HCT116 (cell line): ENCODE measurements around the gene FANCD2. TPM values are rescaled to one million over a fixed set of nuclear protein-coding genes. Genes with fewer than 3 reads are reported as not detected.

Experiments
- ATAC-seq: fragments of 200-7000 bp; cut with Tn5 transposase; 2 replicates; pipeline ENCODE4 v1.9.1; 2020; ENCODE audit warnings: mild to moderate bottlenecking, moderate library complexity
- BruUV-seq: library from RNA; stranded (reverse); fragments of 400-500 nt; replicated peaks from 2 replicates; lab custom pipeline; 2021; lab: Mats Ljungman, UMichigan
- CTCF ChIA-PET: fragments of 300-600 bp; sonication (Branson Sonifier 250); formaldehyde crosslinking; loops from one replicate; lab custom pipeline; 2021; ENCODE audit warnings: antibody characterized with exemption; lab: Charles Lee
- POLR2A ChIA-PET: fragments of 300-600, 350-600 bp; sonication (Branson Sonifier 250); formaldehyde crosslinking; loops from one replicate; lab custom pipeline; 2021; ENCODE audit warnings: antibody characterized with exemption; lab: Charles Lee
- RAD21 ChIA-PET, 2 experiments: fragments of 300-600 bp; sonication (Branson Sonifier 250); formaldehyde crosslinking; loops; one replicate each; lab custom pipeline; 2023; ENCODE audit warnings: low total read pairs in 2 of 2; ENCODE audit not compliant: uncharacterized antibody in 2 of 2, unreplicated experiment in 2 of 2, low non-redundant PET in 1 of 2; lab: Charles Lee
- DNase-seq: peaks from one replicate; pipeline ENCODE4 v3.0.0-alpha.2; 2010; ENCODE audit warnings: low read depth, low spot score
- H2AFZ ChIP-seq: fragments of 200-600 bp; shearing (Covaris generic), sonication (generic); 2 replicates; pipeline ENCODE4 v1.6.1; 2017; ENCODE audit warnings: low read depth, mixed run types, mixed read lengths, antibody characterized with exemption, low read length; ENCODE audit not compliant: poor library complexity, severe bottlenecking
- H3K27ac ChIP-seq: 2 replicates; pipeline ENCODE4 v1.5.1; 2012; ENCODE audit warnings: low read depth, low read length
- H3K27me3 ChIP-seq: fragments of 200-600 bp; sonication (generic); 2 replicates; pipeline ENCODE4 v1.6.1; 2016; ENCODE audit warnings: mixed run types, low read length, mixed read lengths; ENCODE audit not compliant: insufficient read depth
- H3K36me3 ChIP-seq, 2 experiments: fragments of 200-500 bp in 1 of 2; fragments of 200-600 bp in 1 of 2; sonication (Bioruptor generic) in 1 of 2; sonication (generic) in 1 of 2; 2 replicates each; pipeline versions ENCODE4 v1.5.1 to v1.6.1; 2014 to 2016; ENCODE audit warnings: low read length in 2 of 2, inconsistent platforms in 1 of 2, mixed read lengths in 1 of 2, mixed run types in 1 of 2; ENCODE audit not compliant: insufficient read depth in 2 of 2, control insufficient read depth in 1 of 2
- H3K4me1 ChIP-seq, 2 experiments: fragments of 200-600 bp in 1 of 2; sonication (generic) in 1 of 2; 2 replicates each; pipeline versions ENCODE4 v1.5.1 to v1.6.1; 2012 to 2017; ENCODE audit warnings: low read length in 2 of 2, inconsistent platforms in 1 of 2, mild to moderate bottlenecking in 1 of 2, mixed read lengths in 1 of 2, mixed run types in 1 of 2, moderate library complexity in 1 of 2; ENCODE audit not compliant: insufficient read depth in 2 of 2, control insufficient read depth in 1 of 2
- H3K4me2 ChIP-seq: fragments of 200-600 bp; sonication (generic); 2 replicates; pipeline ENCODE4 v1.6.1; 2017; ENCODE audit warnings: mixed run types, low read length, mixed read lengths
- H3K4me3 ChIP-seq, 2 experiments: fragments of 200-600 bp in 1 of 2; sonication (generic) in 1 of 2; replicated peaks in 1 of 2; 2 replicates each; pipeline ENCODE4 v1.5.1; 2011 to 2016; ENCODE audit warnings: low read length in 2 of 2, control low read depth in 1 of 2, low read depth in 1 of 2, mild to moderate bottlenecking in 1 of 2, mixed read lengths in 1 of 2, mixed run types in 1 of 2
- H3K79me2 ChIP-seq: fragments of 200-600 bp; sonication (generic); 2 replicates; pipeline ENCODE4 v1.6.1; 2017; ENCODE audit warnings: mild to moderate bottlenecking, mixed run types, low read length, moderate library complexity, mixed read lengths; ENCODE audit not compliant: insufficient read depth
- H3K9ac ChIP-seq: fragments of 200-600 bp; sonication (generic); 2 replicates; pipeline ENCODE4 v1.6.1; 2016; ENCODE audit warnings: low read length, mixed read lengths
- H3K9me2 ChIP-seq: fragments of 200-600 bp; sonication (generic), shearing (Covaris generic); 2 replicates; pipeline ENCODE4 v1.6.1; 2017; ENCODE audit warnings: mixed run types, mild to moderate bottlenecking, moderate library complexity; ENCODE audit not compliant: insufficient read depth
- H3K9me3 ChIP-seq, 2 experiments: fragments of 200-500 bp in 1 of 2; fragments of 200-600 bp in 1 of 2; sonication (Bioruptor generic) in 1 of 2; sonication (generic) in 1 of 2; 2 replicates each; pipeline ENCODE4 v1.6.1; 2014 to 2017; ENCODE audit warnings: low read length in 2 of 2, mixed read lengths in 2 of 2, inconsistent platforms in 1 of 2, low read depth in 1 of 2, mild to moderate bottlenecking in 1 of 2, mixed run types in 1 of 2, moderate library complexity in 1 of 2; ENCODE audit not compliant: control insufficient read depth in 1 of 2, insufficient read depth in 1 of 2
- H4K20me1 ChIP-seq: fragments of 200-600 bp; sonication (generic), shearing (Covaris generic); 2 replicates; pipeline ENCODE4 v1.6.1; 2017; ENCODE audit warnings: mixed run types, mild to moderate bottlenecking, moderate library complexity; ENCODE audit not compliant: insufficient read depth
- CEBPB ChIP-seq: IDR thresholded peaks from 2 replicates; pipeline ENCODE4 v1.6.1; 2012; ENCODE audit warnings: low read depth
- CTCF ChIP-seq, 3 experiments: fragments of 200-600 bp in 1 of 3; sonication (generic) in 1 of 3; IDR thresholded peaks in 2 of 3; conservative IDR thresholded peaks in 1 of 3; 2 replicates each; pipeline ENCODE4 v1.5.1; 2012 to 2017; ENCODE audit warnings: low read depth in 2 of 3, low read length in 2 of 3, antibody characterized with exemption in 1 of 3, borderline replicate concordance in 1 of 3, control low read depth in 1 of 3, mild to moderate bottlenecking in 1 of 3, mixed read lengths in 1 of 3, mixed run types in 1 of 3, moderate library complexity in 1 of 3; ENCODE audit not compliant: insufficient read depth in 1 of 3
- FOSL1 ChIP-seq: IDR thresholded peaks from 2 replicates; pipeline ENCODE4 v1.6.1; 2012; ENCODE audit warnings: low read depth
- JUND ChIP-seq: IDR thresholded peaks from 2 replicates; pipeline ENCODE4 v1.6.1; 2012
- MAX ChIP-seq: IDR thresholded peaks from 2 replicates; pipeline ENCODE4 v1.6.1; 2012
- SIN3A ChIP-seq: IDR thresholded peaks from 2 replicates; pipeline ENCODE4 v1.6.1; 2012; ENCODE audit warnings: low read depth
- SP1 ChIP-seq: IDR thresholded peaks from 2 replicates; pipeline ENCODE4 v1.6.1; 2012; ENCODE audit warnings: low read depth
- SRF ChIP-seq: IDR thresholded peaks from 2 replicates; pipeline ENCODE4 v1.6.1; 2012; ENCODE audit warnings: low read depth
- TCF7L2 ChIP-seq: IDR thresholded peaks from 2 replicates; pipeline ENCODE4 v1.7.0; 2011; ENCODE audit warnings: borderline replicate concordance, inconsistent platforms; ENCODE audit not compliant: insufficient read depth, insufficient read length; ENCODE audit errors: extremely low read depth
- YY1 ChIP-seq: IDR thresholded peaks from 2 replicates; pipeline ENCODE4 v1.6.1; 2011; ENCODE audit warnings: low read length, low read depth, moderate library complexity, mild to moderate bottlenecking; ENCODE audit not compliant: insufficient replicate concordance; ENCODE audit errors: extremely low read depth
- intact Hi-C: fragments of 100-400 bp; cut with micrococcal nuclease; formaldehyde crosslinking; loops from 2 replicates; pipeline ENCODE4 v1.10.0; 2022
- total RNA-seq: library from RNA; stranded (reverse); gene quantifications from one replicate; pipeline ENCODE4 v1.2.1, GENCODE V29; 2021; ENCODE audit not compliant: unreplicated experiment

Gene FANCD2
- total RNA-seq, 1 experiment from 2014 or later = 50.0 TPM

- no TSS peak for BruUV-seq
- no peaks in the 10 kb centered on the region for H3K27me3 ChIP-seq
- POLR2A ChIA-PET = no interaction called here
- H3K4me1 ChIP-seq = peaks cover 4 to 22% of the 10 kb centered on the region in 2 experiments; a peak in 3 of 4 replicates
- peaks cover 3% of the 10 kb centered on the region; the same call in 1 of the 2 replicates for H4K20me1 ChIP-seq
- peak overlapping the region; percentile 92 for H3K9ac ChIP-seq
- peak overlapping the region; percentile 99 for H3K4me2 ChIP-seq
- CTCF ChIA-PET = no interaction called here
- no peak for DNase-seq
- peak; percentile 6; the same call in 1 of the 2 replicates for ATAC-seq
- H3K9me2 ChIP-seq = no peaks in the 10 kb centered on the region
- RAD21 ChIA-PET = no interaction called here
- H3K79me2 ChIP-seq = peaks cover 60% of the 10 kb centered on the region
- H3K27ac ChIP-seq = peak overlapping the region; percentile 91
- intact Hi-C loops = loop anchor here (1.0 kb wide), 1 partner anchor 82 kb away; no protein-coding TSS in a partner anchor
- H3K36me3 ChIP-seq = peaks cover 0 to 14% of the 10 kb centered on the region in 2 experiments; a peak in 1 of 4 replicates
- H2AFZ ChIP-seq = no peak overlapping the region
- TF ChIP-seq CEBPB (no peak; the same call in 1 of the 2 replicates), YY1 (no peak), CTCF (IDR thresholded peaks at IDR 0.05 in 2 of 3, conservative IDR thresholded peaks at IDR 0.05 in 1 of 3; ENCODE audit: borderline replicate concordance in 1 of 3, insufficient read depth in 1 of 3, low read depth in 2 of 3, low read length in 2 of 3) (no peak), TCF7L2 (no peak), SIN3A (no peak; the same call in 1 of the 2 replicates), JUND (no peak), SRF (no peak), MAX (no peak), FOSL1 (no peak), SP1 (no peak)
- H3K4me3 ChIP-seq = peak overlapping the region; percentile 92 to 99
- no peaks in the 10 kb centered on the region for H3K9me3 ChIP-seq
Measured at GRCh38 chr3:10142707-10143560, 116.7 kb downstream of the FANCD2 start.
